Measurements from ENCODE around the gene FOS. TPM values are rescaled to one million over a fixed set of nuclear protein-coding genes. Genes with fewer than 3 reads are reported as not detected.

Gene FOS
- total RNA-seq, 2 experiments from 2014 or later, result 1,565 to 1,685 TPM

GRCh38 chr14:75261820-75262219 lies 16.8 kb upstream of the FOS start:
- Histone ChIP-seq H3K4me1 (ENCODE audit: insufficient read depth, low read length) (peaks cover 27% of the 10 kb centered on the region), H3K27me3 (ENCODE audit: control insufficient read depth in 1 of 2, insufficient read depth in 2 of 2, low read length in 2 of 2) (no peaks in the 10 kb centered on the region), H3K36me3 (ENCODE audit: insufficient read depth, low read length) (no peaks in the 10 kb centered on the region), H3K9me3 (ENCODE audit: control insufficient read depth in 1 of 2, insufficient read depth in 1 of 2, low read length in 2 of 2) (no peaks in the 10 kb centered on the region), H3K4me3 (ENCODE audit: low read length) (no peak overlapping the region), H3K27ac (ENCODE audit: low read depth in 1 of 2, low read length in 2 of 2) (no peak overlapping the region)
- no peak for ATAC-seq (ENCODE audit: poor library complexity)
- Mint-ChIP-seq H3K4me3 (no peak overlapping the region), H3K36me3 (ENCODE audit: low read depth) (no peaks in the 10 kb centered on the region), H3K27ac (no peak overlapping the region), H3K9me3 (no peaks in the 10 kb centered on the region), H3K4me1 (ENCODE audit: low read depth) (peaks cover 32% of the 10 kb centered on the region), H3K27me3 (no peaks in the 10 kb centered on the region)
- no peak for TF ChIP-seq CTCF (IDR thresholded peaks at IDR 0.05)
- intact Hi-C loops (cut with DNase I, micrococcal nuclease), result loop anchor here in 1 of 2 experiments (2.0 kb wide), 1 partner anchor 13 kb away; no protein-coding TSS in a partner anchor
- ChIA-PET POLR2A (no interaction called here), CTCF (no interaction called here)
- DNase-seq, result no peak

- H3K27me3 ChIP-seq (ENCODE audit: control insufficient read depth in 1 of 2, insufficient read depth in 2 of 2, low read length in 2 of 2), result no peaks in the 10 kb centered on the region
These were observed 16.0 kb upstream of the FOS start for GRCh38 chr14:75262641-75263040.

GRCh38 chr14:75264036-75264435 lies 14.6 kb upstream of the FOS start:
- no peak for ATAC-seq (ENCODE audit: poor library complexity)
- no peak overlapping the region for H3K4me3 ChIP-seq (ENCODE audit: low read length)
- Mint-ChIP-seq H3K4me3 (no peak overlapping the region), H3K27me3 (no peaks in the 10 kb centered on the region), H3K27ac (no peak overlapping the region), H3K4me1 (ENCODE audit: low read depth) (peaks cover 17% of the 10 kb centered on the region), H3K36me3 (ENCODE audit: low read depth) (no peaks in the 10 kb centered on the region), H3K9me3 (no peaks in the 10 kb centered on the region)
- no peak for TF ChIP-seq CTCF (IDR thresholded peaks at IDR 0.05)
- H3K4me1 ChIP-seq (ENCODE audit: insufficient read depth, low read length), result peaks cover 13% of the 10 kb centered on the region
- H3K27me3 ChIP-seq (ENCODE audit: control insufficient read depth in 1 of 2, insufficient read depth in 2 of 2, low read length in 2 of 2), result no peaks in the 10 kb centered on the region
- no peaks in the 10 kb centered on the region for H3K36me3 ChIP-seq (ENCODE audit: insufficient read depth, low read length)
- ChIA-PET CTCF (interaction anchor here (0.6 kb wide), 1 partner anchor 147 kb away, joined by 3 read pairs; no protein-coding TSS in a partner anchor), POLR2A (no interaction called here)
- no peaks in the 10 kb centered on the region for H3K9me3 ChIP-seq (ENCODE audit: control insufficient read depth in 1 of 2, insufficient read depth in 1 of 2, low read length in 2 of 2)
- intact Hi-C loops (cut with DNase I, micrococcal nuclease), result no loop called here
- no peak overlapping the region for H3K27ac ChIP-seq (ENCODE audit: low read depth in 1 of 2, low read length in 2 of 2)
- no peak for DNase-seq

More at GRCh38 chr14:75262641-75263040, 16.0 kb upstream of the FOS start:
- Histone ChIP-seq H3K9me3 (ENCODE audit: control insufficient read depth in 1 of 2, insufficient read depth in 1 of 2, low read length in 2 of 2) (no peaks in the 10 kb centered on the region), H3K4me1 (ENCODE audit: insufficient read depth, low read length) (peaks cover 25% of the 10 kb centered on the region), H3K27ac (ENCODE audit: low read depth in 1 of 2, low read length in 2 of 2) (no peak overlapping the region), H3K4me3 (ENCODE audit: low read length) (no peak overlapping the region), H3K36me3 (ENCODE audit: insufficient read depth, low read length) (no peaks in the 10 kb centered on the region)
- DNase-seq (no peak), ATAC-seq (ENCODE audit: poor library complexity) (no peak)
- Mint-ChIP-seq H3K4me1 (ENCODE audit: low read depth) (peaks cover 25% of the 10 kb centered on the region), H3K27me3 (no peaks in the 10 kb centered on the region), H3K27ac (peak overlapping the region; percentile 30), H3K9me3 (no peaks in the 10 kb centered on the region), H3K36me3 (ENCODE audit: low read depth) (no peaks in the 10 kb centered on the region), H3K4me3 (no peak overlapping the region)
- ChIA-PET POLR2A (no interaction called here), CTCF (no interaction called here)
- intact Hi-C loops (cut with DNase I, micrococcal nuclease), result no loop called here
- TF ChIP-seq CTCF (IDR thresholded peaks at IDR 0.05), result no peak

All from CD4-positive, alpha-beta T cell (primary cell).